WTC11 (cell line): ENCODE results near the gene LRRC3B. TPM values are rescaled to one million over a fixed set of nuclear protein-coding genes. Genes with fewer than 3 reads are reported as not detected.

Source experiments
- ATAC-seq: fragments of 200-7000 bp; cut with Tn5 transposase; 2 replicates; pipeline ENCODE4 v1.10.0; 2021; ENCODE audit warnings: mild to moderate bottlenecking, moderate library complexity
- CTCF ChIA-PET: fragments of 300-600 bp; sonication (Branson Sonifier 250); formaldehyde crosslinking; loops from one replicate; lab custom pipeline; 2021; ENCODE audit warnings: antibody characterized with exemption; lab: Charles Lee
- POLR2A ChIA-PET: fragments of 350-600 bp; sonication (Branson Sonifier 250); formaldehyde crosslinking; loops from one replicate; lab custom pipeline; 2021; ENCODE audit warnings: antibody characterized with exemption; lab: Charles Lee
- DNase-seq: peaks from one replicate; pipeline ENCODE4 v3.0.0; 2021; ENCODE audit warnings: low spot score
- H3K27ac Mint-ChIP-seq: 2 replicates; pipeline ENCODE4 v1.8.0; 2021; ENCODE audit warnings: mixed read lengths
- H3K27me3 Mint-ChIP-seq: 2 replicates; pipeline ENCODE4 v1.8.0; 2021; ENCODE audit warnings: low read depth, mild to moderate bottlenecking, moderate library complexity, mixed read lengths
- H3K36me3 Mint-ChIP-seq: 2 replicates; pipeline ENCODE4 v1.8.0; 2021; ENCODE audit warnings: mixed read lengths
- H3K4me1 Mint-ChIP-seq: 2 replicates; pipeline ENCODE4 v1.8.0; 2022; ENCODE audit warnings: mixed read lengths
- H3K4me3 Mint-ChIP-seq: 2 replicates; pipeline ENCODE4 v1.8.0; 2021; ENCODE audit warnings: mild to moderate bottlenecking, moderate library complexity, mixed read lengths
- H3K9me3 Mint-ChIP-seq: 2 replicates; pipeline ENCODE4 v1.8.0; 2021; ENCODE audit warnings: mixed read lengths
- AR ChIP-seq: fragments of 250-450 bp; sonication (Bioruptor Pico); IDR thresholded peaks from 2 replicates; pipeline ENCODE4 v1.9.0; 2021; ENCODE audit warnings: mild to moderate bottlenecking
- ELF4 ChIP-seq: sonication (generic); formaldehyde crosslinking; IDR thresholded peaks from 2 replicates; pipeline ENCODE4 v1.8.1; 2022; ENCODE audit warnings: low read depth, mild to moderate bottlenecking, moderate library complexity, missing genetic modification reagents
- ERG ChIP-seq: fragments of 250-450 bp; sonication (Bioruptor Pico); IDR thresholded peaks from 2 replicates; pipeline ENCODE4 v1.8.0; 2021; ENCODE audit warnings: mild to moderate bottlenecking
- FOXK1 ChIP-seq: sonication (generic); formaldehyde crosslinking; IDR thresholded peaks from 2 replicates; pipeline ENCODE4 v1.8.0; 2022; ENCODE audit warnings: mild to moderate bottlenecking, moderate library complexity, missing genetic modification reagents
- FOXP1 ChIP-seq: sonication (generic); formaldehyde crosslinking; IDR thresholded peaks from 2 replicates; pipeline ENCODE4 v1.8.0; 2022; ENCODE audit warnings: missing genetic modification reagents, mild to moderate bottlenecking, moderate library complexity, borderline replicate concordance
- GTF2I ChIP-seq: fragments of 250-450 bp; sonication (Bioruptor Pico); conservative IDR thresholded peaks from 2 replicates; pipeline ENCODE4 v1.4.0; 2021; ENCODE audit warnings: mild to moderate bottlenecking
- HMGA2 ChIP-seq: fragments of 250-450 bp; sonication (Bioruptor Pico); IDR thresholded peaks from 2 replicates; pipeline ENCODE4 v1.4.0; 2021; ENCODE audit warnings: mild to moderate bottlenecking, moderate library complexity
- JUN ChIP-seq: sonication (generic); formaldehyde crosslinking; IDR thresholded peaks from 2 replicates; pipeline ENCODE4 v1.8.0; 2023; ENCODE audit warnings: mild to moderate bottlenecking, missing genetic modification reagents
- NFATC4 ChIP-seq: fragments of 250-450 bp; sonication (Bioruptor Pico); IDR thresholded peaks from 2 replicates; pipeline ENCODE4 v1.9.0; 2021; ENCODE audit warnings: mild to moderate bottlenecking
- RELA ChIP-seq: sonication (generic); formaldehyde crosslinking; IDR thresholded peaks from 2 replicates; pipeline ENCODE4 v1.8.1; 2022; ENCODE audit warnings: missing genetic modification reagents, mild to moderate bottlenecking, borderline replicate concordance
- SOX15 ChIP-seq: fragments of 250-450 bp; sonication (Bioruptor Pico); IDR thresholded peaks from 2 replicates; pipeline ENCODE4 v1.9.0; 2021; ENCODE audit warnings: mild to moderate bottlenecking
- TEAD4 ChIP-seq: sonication (generic); formaldehyde crosslinking; IDR thresholded peaks from 2 replicates; pipeline ENCODE4 v1.8.0; 2022; ENCODE audit warnings: mild to moderate bottlenecking, missing genetic modification reagents
- ZNF121 ChIP-seq: sonication (generic); formaldehyde crosslinking; IDR thresholded peaks from 2 replicates; pipeline ENCODE4 v1.8.0; 2023; ENCODE audit warnings: missing genetic modification reagents
- ZNF219 ChIP-seq: sonication (generic); formaldehyde crosslinking; IDR thresholded peaks from 2 replicates; pipeline ENCODE4 v1.8.0; 2023; ENCODE audit warnings: missing genetic modification reagents, mild to moderate bottlenecking, borderline replicate concordance
- ZNF263 ChIP-seq: sonication (generic); formaldehyde crosslinking; IDR thresholded peaks from 2 replicates; pipeline ENCODE4 v1.8.1; 2022; ENCODE audit warnings: low read depth, mild to moderate bottlenecking, moderate library complexity, missing genetic modification reagents
- ZNF317 ChIP-seq: sonication (generic); formaldehyde crosslinking; IDR thresholded peaks from 2 replicates; pipeline ENCODE4 v1.8.1; 2023; ENCODE audit warnings: low read depth, mild to moderate bottlenecking, moderate library complexity, missing genetic modification reagents, borderline replicate concordance
- ZNF396 ChIP-seq: fragments of 250-450 bp; sonication (Bioruptor Pico); IDR thresholded peaks from 2 replicates; pipeline ENCODE4 v1.8.0; 2021; ENCODE audit warnings: mild to moderate bottlenecking, moderate library complexity, borderline replicate concordance
- ZNF671 ChIP-seq: fragments of 250-450 bp; sonication (Bioruptor Pico); IDR thresholded peaks from 2 replicates; pipeline ENCODE4 v1.8.0; 2021; ENCODE audit warnings: mild to moderate bottlenecking
- total RNA-seq: library from RNA; stranded (reverse); gene quantifications from 3 replicates; pipeline ENCODE4 v1.2.3, GENCODE V29; 2021
- TF ChIP-seq, protein P1 (sequence below): sonication (generic); formaldehyde crosslinking; IDR thresholded peaks from 2 replicates; pipeline ENCODE4 v1.8.0; 2022; ENCODE audit warnings: mild to moderate bottlenecking, missing genetic modification reagents
- TF ChIP-seq, protein P2 (sequence below): sonication (generic); formaldehyde crosslinking; IDR thresholded peaks from 2 replicates; pipeline ENCODE4 v1.8.0; 2023; ENCODE audit warnings: mild to moderate bottlenecking, missing genetic modification reagents
- TF ChIP-seq, protein P3 (sequence below): sonication (generic); formaldehyde crosslinking; conservative IDR thresholded peaks from 2 replicates; pipeline ENCODE4 v1.8.1; 2023; ENCODE audit warnings: mild to moderate bottlenecking, low read depth, missing genetic modification reagents, moderate library complexity
- TF ChIP-seq, protein P4 (sequence below): sonication (generic); formaldehyde crosslinking; IDR thresholded peaks from 2 replicates; pipeline ENCODE4 v1.8.1; 2023; ENCODE audit warnings: mild to moderate bottlenecking, missing genetic modification reagents

LRRC3B gene
- total RNA-seq, 1 experiment from 2014 or later = 5.3 TPM

DNA sequence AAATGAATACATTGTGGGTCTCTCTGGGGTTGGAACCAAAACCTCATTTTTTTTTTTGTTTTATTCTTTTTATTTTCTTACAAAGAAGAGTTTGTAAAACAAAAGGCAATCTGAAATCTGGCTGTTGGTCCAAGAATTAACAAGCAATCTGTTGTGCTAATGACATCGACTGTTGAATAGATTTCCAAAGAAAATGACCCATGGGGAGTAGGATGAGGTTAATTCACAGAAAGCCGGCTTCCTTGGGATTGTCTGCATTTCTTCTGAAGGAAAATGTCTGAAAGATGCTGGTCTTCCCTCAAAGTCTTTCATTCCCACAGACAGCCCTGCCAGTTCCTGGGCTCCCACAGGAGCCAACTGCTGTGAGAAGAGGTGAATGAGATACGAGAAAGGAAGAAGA is 92.9 kb downstream of the LRRC3B start:
- POLR2A ChIA-PET = no interaction called here
- no peak for DNase-seq
- Mint-ChIP-seq H3K27me3 (no peaks in the 10 kb centered on the region), H3K36me3 (peaks cover 12% of the 10 kb centered on the region), H3K4me1 (peaks cover 24% of the 10 kb centered on the region), H3K9me3 (peaks cover 14% of the 10 kb centered on the region), H3K27ac (no peak overlapping the region), H3K4me3 (no peak overlapping the region)
- ATAC-seq = no peak
- CTCF ChIA-PET = no interaction called here
- TF ChIP-seq ZNF121 (CRISPR knock-in tag) (no peak), AR (CRISPR knock-in tag) (no peak), RELA (CRISPR knock-in tag) (no peak), HMGA2 (CRISPR knock-in tag) (no peak), FOXK1 (CRISPR knock-in tag) (no peak), ZNF671 (no peak), ERG (CRISPR knock-in tag) (no peak), FOXP1 (CRISPR knock-in tag) (no peak), SOX15 (CRISPR knock-in tag) (no peak), ELF4 (CRISPR knock-in tag) (no peak), GTF2I (CRISPR knock-in tag) (no peak), ZNF219 (CRISPR knock-in tag) (no peak)
- TF ChIP-seq, protein P1, sequence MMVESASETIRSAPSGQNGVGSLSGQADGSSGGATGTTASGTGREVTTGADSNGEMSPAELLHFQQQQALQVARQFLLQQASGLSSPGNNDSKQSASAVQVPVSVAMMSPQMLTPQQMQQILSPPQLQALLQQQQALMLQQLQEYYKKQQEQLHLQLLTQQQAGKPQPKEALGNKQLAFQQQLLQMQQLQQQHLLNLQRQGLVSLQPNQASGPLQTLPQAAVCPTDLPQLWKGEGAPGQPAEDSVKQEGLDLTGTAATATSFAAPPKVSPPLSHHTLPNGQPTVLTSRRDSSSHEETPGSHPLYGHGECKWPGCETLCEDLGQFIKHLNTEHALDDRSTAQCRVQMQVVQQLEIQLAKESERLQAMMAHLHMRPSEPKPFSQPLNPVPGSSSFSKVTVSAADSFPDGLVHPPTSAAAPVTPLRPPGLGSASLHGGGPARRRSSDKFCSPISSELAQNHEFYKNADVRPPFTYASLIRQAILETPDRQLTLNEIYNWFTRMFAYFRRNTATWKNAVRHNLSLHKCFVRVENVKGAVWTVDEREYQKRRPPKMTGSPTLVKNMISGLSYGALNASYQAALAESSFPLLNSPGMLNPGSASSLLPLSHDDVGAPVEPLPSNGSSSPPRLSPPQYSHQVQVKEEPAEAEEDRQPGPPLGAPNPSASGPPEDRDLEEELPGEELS (CRISPR knock-in tag) = no peak
- TF ChIP-seq, protein P2, sequence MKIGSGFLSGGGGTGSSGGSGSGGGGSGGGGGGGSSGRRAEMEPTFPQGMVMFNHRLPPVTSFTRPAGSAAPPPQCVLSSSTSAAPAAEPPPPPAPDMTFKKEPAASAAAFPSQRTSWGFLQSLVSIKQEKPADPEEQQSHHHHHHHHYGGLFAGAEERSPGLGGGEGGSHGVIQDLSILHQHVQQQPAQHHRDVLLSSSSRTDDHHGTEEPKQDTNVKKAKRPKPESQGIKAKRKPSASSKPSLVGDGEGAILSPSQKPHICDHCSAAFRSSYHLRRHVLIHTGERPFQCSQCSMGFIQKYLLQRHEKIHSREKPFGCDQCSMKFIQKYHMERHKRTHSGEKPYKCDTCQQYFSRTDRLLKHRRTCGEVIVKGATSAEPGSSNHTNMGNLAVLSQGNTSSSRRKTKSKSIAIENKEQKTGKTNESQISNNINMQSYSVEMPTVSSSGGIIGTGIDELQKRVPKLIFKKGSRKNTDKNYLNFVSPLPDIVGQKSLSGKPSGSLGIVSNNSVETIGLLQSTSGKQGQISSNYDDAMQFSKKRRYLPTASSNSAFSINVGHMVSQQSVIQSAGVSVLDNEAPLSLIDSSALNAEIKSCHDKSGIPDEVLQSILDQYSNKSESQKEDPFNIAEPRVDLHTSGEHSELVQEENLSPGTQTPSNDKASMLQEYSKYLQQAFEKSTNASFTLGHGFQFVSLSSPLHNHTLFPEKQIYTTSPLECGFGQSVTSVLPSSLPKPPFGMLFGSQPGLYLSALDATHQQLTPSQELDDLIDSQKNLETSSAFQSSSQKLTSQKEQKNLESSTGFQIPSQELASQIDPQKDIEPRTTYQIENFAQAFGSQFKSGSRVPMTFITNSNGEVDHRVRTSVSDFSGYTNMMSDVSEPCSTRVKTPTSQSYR (CRISPR knock-in tag) = no peak

DNA sequence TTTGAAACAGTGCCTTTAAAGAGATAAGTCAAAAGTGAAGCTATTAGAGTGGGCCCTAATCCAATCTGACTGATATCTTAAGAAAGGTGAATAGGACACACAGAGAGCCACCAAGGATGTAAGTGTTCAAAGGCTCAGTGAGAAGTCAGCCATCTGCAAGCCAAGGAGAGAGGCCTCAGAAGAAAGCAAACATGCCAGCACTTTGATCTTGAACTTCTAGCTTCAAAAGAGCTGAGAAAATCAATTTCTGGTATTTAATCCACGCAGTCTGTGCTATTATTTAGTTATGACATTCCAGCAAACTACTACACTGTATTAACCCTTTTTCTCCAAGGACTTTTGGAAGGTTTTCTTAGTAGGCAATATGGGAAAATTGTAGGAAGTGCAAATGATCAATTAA is 95.7 kb downstream of the LRRC3B start:
- peaks cover 22% of the 10 kb centered on the region for H3K4me1 Mint-ChIP-seq
- ChIA-PET CTCF (no interaction called here), POLR2A (no interaction called here)
- ATAC-seq (no peak), DNase-seq (no peak)
- peaks cover 12% of the 10 kb centered on the region for H3K36me3 Mint-ChIP-seq
- H3K27me3 Mint-ChIP-seq = no peaks in the 10 kb centered on the region
- H3K4me3 Mint-ChIP-seq = no peak overlapping the region
- H3K9me3 Mint-ChIP-seq = peaks cover 14% of the 10 kb centered on the region
- H3K27ac Mint-ChIP-seq = no peak overlapping the region
- TF ChIP-seq, protein P3, sequence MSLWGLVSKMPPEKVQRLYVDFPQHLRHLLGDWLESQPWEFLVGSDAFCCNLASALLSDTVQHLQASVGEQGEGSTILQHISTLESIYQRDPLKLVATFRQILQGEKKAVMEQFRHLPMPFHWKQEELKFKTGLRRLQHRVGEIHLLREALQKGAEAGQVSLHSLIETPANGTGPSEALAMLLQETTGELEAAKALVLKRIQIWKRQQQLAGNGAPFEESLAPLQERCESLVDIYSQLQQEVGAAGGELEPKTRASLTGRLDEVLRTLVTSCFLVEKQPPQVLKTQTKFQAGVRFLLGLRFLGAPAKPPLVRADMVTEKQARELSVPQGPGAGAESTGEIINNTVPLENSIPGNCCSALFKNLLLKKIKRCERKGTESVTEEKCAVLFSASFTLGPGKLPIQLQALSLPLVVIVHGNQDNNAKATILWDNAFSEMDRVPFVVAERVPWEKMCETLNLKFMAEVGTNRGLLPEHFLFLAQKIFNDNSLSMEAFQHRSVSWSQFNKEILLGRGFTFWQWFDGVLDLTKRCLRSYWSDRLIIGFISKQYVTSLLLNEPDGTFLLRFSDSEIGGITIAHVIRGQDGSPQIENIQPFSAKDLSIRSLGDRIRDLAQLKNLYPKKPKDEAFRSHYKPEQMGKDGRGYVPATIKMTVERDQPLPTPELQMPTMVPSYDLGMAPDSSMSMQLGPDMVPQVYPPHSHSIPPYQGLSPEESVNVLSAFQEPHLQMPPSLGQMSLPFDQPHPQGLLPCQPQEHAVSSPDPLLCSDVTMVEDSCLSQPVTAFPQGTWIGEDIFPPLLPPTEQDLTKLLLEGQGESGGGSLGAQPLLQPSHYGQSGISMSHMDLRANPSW (CRISPR knock-in tag) = no peak
- TF ChIP-seq ZNF263 (no peak), TEAD4 (CRISPR knock-in tag) (no peak), JUN (no peak), ZNF396 (CRISPR knock-in tag) (no peak), NFATC4 (CRISPR knock-in tag) (no peak), ZNF317 (CRISPR knock-in tag) (no peak)
- TF ChIP-seq, protein P4, sequence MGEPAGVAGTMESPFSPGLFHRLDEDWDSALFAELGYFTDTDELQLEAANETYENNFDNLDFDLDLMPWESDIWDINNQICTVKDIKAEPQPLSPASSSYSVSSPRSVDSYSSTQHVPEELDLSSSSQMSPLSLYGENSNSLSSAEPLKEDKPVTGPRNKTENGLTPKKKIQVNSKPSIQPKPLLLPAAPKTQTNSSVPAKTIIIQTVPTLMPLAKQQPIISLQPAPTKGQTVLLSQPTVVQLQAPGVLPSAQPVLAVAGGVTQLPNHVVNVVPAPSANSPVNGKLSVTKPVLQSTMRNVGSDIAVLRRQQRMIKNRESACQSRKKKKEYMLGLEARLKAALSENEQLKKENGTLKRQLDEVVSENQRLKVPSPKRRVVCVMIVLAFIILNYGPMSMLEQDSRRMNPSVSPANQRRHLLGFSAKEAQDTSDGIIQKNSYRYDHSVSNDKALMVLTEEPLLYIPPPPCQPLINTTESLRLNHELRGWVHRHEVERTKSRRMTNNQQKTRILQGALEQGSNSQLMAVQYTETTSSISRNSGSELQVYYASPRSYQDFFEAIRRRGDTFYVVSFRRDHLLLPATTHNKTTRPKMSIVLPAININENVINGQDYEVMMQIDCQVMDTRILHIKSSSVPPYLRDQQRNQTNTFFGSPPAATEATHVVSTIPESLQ = no peak
